Transverse colon (tissue), 4 donors: Measurements from ENCODE around the gene TERC. TPM values are rescaled to one million over a fixed set of nuclear protein-coding genes. Genes with fewer than 3 reads are reported as not detected.

Source experiments
- DNase-seq: peaks from one replicate; pipeline ENCODE4 v3.0.0-alpha.2; 2019
- H3K27ac ChIP-seq, 4 donors: fragments of 200-600 bp; sonication (generic); 2 replicates each; pipeline ENCODE4 v1.5.1; 2016 to 2018; ENCODE audit warnings: inconsistent platforms in 4 of 4
- H3K27me3 ChIP-seq: fragments of 200-600 bp; sonication (generic); 2 replicates; pipeline ENCODE4 v1.5.1; 2017; ENCODE audit warnings: inconsistent platforms
- H3K36me3 ChIP-seq, 4 donors: fragments of 200-600 bp; sonication (generic); 2 replicates each; pipeline ENCODE4 v1.5.1; 2017 to 2019; ENCODE audit warnings: inconsistent platforms in 4 of 4
- H3K4me1 ChIP-seq, 4 donors: fragments of 200-600 bp; sonication (generic); 2 replicates each; pipeline ENCODE4 v1.5.1; 2017 to 2020; ENCODE audit warnings: inconsistent platforms in 4 of 4
- H3K4me3 ChIP-seq, 4 donors: fragments of 200-600 bp; sonication (generic); 1 replicate in 1 of 4; 2 replicates in 3 of 4; pipeline versions ENCODE4 v1.5.1 to v1.6.1; 2017 to 2019; ENCODE audit warnings: inconsistent platforms in 4 of 4
- H3K9me3 ChIP-seq, 2 donors: fragments of 200-600 bp; sonication (generic); 2 replicates each; pipeline ENCODE4 v1.5.1; 2017 to 2019; ENCODE audit warnings: inconsistent platforms in 2 of 2
- EP300 ChIP-seq: sonication (generic); formaldehyde crosslinking; IDR thresholded peaks from one replicate; pipeline ENCODE4 v1.6.1; 2017; ENCODE audit warnings: antibody characterized with exemption, low read depth
- POLR2A ChIP-seq: fragments of 450-650 bp; IDR thresholded peaks from one replicate; pipeline ENCODE4 v1.6.1; 2016; ENCODE audit warnings: antibody characterized with exemption, mild to moderate bottlenecking, moderate library complexity
- POLR2AphosphoS5 ChIP-seq, 3 donors: sonication (generic); formaldehyde crosslinking; IDR thresholded peaks; one replicate each; pipeline ENCODE4 v1.6.1; 2016; ENCODE audit warnings: antibody characterized with exemption in 3 of 3
- WGBS, 2 donors: methylation state at CpG; one replicate each; pipeline ENCODE4 v1.1.5; 2018; ENCODE audit warnings: low coverage in 1 of 2; 5-methylcytosine and 5-hydroxymethylcytosine counted together
- in situ Hi-C, 4 donors: fragments of 200-750 bp; cut with MboI; loops; one replicate each; pipeline versions ENCODE4 v1.15.0 to v1.15.1; 2017; ENCODE audit warnings: low sequenced_read_pairs in 3 of 4, low pct_ligation_motif_present in 1 of 4, low pct_unique_long_range_greater_than_20kb in 1 of 4
- intact Hi-C: fragments of 100-400 bp; cut with DNase I; formaldehyde crosslinking; loops from one replicate; pipeline ENCODE4 v1.15.1; 2023; ENCODE audit warnings: low total_unique reads
- total RNA-seq, 4 donors: library from RNA; depleted of rRNA; stranded (reverse); fragments of >200 nt; gene quantifications; one replicate each; pipeline ENCODE4 v1.1.0, GENCODE V29; 2016
- TF ChIP-seq, protein P1 (sequence below), 5 experiments: fragments of 200-600 bp in 3 of 5; fragments of 450-650 bp in 2 of 5; sonication (generic) in 3 of 5; IDR thresholded peaks; 1 replicate in 2 of 5; 2 replicates in 3 of 5; pipeline ENCODE4 v1.5.1; 2016 to 2017; ENCODE audit warnings: antibody characterized with exemption in 5 of 5, inconsistent platforms in 3 of 5, mild to moderate bottlenecking in 2 of 5, moderate library complexity in 1 of 5

The TERC gene
- total RNA-seq, 4 donors from 2014 or later, result 221 to 276 (median 247) TPM

DNA sequence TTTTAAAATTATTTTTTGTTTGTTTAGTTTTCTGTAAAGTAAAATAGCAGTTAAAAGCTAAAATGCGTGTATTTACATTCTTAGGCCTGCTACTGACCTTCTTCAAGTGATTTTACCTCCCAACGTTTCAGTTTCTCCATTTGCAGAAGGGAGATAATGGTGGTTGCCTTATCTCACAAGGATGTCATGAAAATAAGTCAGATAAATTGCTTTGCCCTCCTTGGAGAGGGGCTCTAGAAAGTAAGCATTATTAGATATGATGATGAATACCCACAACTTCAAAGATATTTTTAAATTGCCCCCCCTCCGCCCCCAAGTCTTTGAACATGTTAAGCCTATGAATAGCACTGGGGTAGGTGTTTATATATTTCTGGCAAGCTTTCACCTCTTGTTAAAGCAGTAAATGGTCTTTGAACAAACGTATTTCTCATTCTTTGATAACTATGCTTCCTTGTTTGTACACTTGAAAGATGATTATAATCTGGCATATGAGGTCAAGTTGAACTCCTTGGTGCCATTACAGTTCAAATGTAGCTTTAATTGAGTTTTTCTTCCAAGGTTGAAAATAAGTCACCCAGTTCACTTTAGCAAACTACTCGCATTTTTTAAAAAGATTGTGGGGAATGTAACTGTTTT lies 6.4 kb downstream of the TERC start:
- Histone ChIP-seq H3K36me3 (no peaks in the 10 kb centered on the region), H3K4me1 (peaks cover 0 to 9% (median 0%) of the 10 kb centered on the region in 4 donors), H3K27me3 (no peaks in the 10 kb centered on the region), H3K9me3 (no peaks in the 10 kb centered on the region), H3K27ac (no peak overlapping the region), H3K4me3 (no peak overlapping the region)
- no peak for DNase-seq
- intact Hi-C loops, result no loop called here
- 35 to 52% methylated on average over 5 of the region's 5 CpGs for WGBS, 2 donors
- in situ Hi-C loops, result no loop called here
- no peak for TF ChIP-seq EP300
- no peak for TF ChIP-seq POLR2AphosphoS5 (IDR thresholded peaks at IDR 0.05)
- TF ChIP-seq POLR2A, result no peak
- TF ChIP-seq, protein P1, sequence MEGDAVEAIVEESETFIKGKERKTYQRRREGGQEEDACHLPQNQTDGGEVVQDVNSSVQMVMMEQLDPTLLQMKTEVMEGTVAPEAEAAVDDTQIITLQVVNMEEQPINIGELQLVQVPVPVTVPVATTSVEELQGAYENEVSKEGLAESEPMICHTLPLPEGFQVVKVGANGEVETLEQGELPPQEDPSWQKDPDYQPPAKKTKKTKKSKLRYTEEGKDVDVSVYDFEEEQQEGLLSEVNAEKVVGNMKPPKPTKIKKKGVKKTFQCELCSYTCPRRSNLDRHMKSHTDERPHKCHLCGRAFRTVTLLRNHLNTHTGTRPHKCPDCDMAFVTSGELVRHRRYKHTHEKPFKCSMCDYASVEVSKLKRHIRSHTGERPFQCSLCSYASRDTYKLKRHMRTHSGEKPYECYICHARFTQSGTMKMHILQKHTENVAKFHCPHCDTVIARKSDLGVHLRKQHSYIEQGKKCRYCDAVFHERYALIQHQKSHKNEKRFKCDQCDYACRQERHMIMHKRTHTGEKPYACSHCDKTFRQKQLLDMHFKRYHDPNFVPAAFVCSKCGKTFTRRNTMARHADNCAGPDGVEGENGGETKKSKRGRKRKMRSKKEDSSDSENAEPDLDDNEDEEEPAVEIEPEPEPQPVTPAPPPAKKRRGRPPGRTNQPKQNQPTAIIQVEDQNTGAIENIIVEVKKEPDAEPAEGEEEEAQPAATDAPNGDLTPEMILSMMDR (IDR thresholded peaks at IDR 0.05), result no peak

DNA sequence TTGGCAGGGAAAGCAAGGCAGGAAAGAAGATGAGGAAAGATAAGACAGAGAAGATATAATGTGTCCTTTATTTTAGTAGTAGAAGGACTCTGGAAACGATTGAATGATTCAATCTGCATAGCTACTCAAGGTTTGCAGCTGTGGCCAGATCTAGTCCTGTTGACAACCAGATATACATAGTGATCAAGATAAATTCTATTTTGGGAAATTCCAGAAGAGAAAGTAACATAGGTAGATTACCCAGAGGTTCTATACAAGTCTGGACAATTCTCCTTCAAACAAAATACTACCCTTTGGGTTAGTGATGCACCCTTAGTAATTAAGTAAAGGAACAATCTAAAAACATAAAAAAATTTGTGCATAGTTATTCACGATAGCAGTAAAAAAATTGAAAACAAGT lies 9.4 kb downstream of the TERC start:
- 79 to 80% methylated on average over 2 of the region's 2 CpGs for WGBS, 2 donors

DNA sequence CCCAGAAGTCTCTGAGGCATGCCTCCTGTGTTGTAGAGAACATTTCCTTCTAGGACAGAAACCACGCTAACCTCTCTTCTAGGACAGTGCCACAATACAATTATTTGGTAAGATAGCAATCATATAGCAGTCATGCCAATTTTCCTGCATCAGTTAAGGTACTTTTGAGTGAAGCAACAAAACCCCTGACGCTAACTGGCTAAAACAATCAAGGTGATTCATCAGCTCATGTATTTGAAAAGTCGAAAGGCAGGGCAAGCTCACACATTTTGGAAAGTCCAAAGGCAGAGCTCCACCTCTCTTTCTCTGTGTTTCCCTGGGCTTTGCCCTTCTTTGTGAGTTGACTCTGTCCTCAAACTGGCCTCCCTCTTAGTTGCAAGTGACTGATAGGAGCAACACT lies 10.1 kb downstream of the TERC start:
- Histone ChIP-seq H3K27ac (no peak overlapping the region), H3K4me1 (peaks cover 0 to 6% (median 0%) of the 10 kb centered on the region in 4 donors), H3K27me3 (peaks cover 2% of the 10 kb centered on the region), H3K9me3 (no peaks in the 10 kb centered on the region), H3K4me3 (no peak overlapping the region), H3K36me3 (no peaks in the 10 kb centered on the region)
- WGBS, 2 donors, result 82 to 100% methylated on average over 2 to 3 of the region's 3 CpGs
- in situ Hi-C loops, result no loop called here
- TF ChIP-seq EP300, result no peak
- TF ChIP-seq POLR2A, result no peak
- TF ChIP-seq POLR2AphosphoS5 (IDR thresholded peaks at IDR 0.05), result no peak
- TF ChIP-seq, protein P1 (IDR thresholded peaks at IDR 0.05), result no peak
- intact Hi-C loops, result no loop called here
- DNase-seq, result no peak

More for the DNA sequence above, 9.4 kb downstream of the TERC start:
- in situ Hi-C loops (no loop called here), intact Hi-C loops (no loop called here)
- Histone ChIP-seq H3K9me3 (no peaks in the 10 kb centered on the region), H3K4me3 (no peak overlapping the region), H3K4me1 (peaks cover 0 to 6% (median 0%) of the 10 kb centered on the region in 4 donors), H3K36me3 (no peaks in the 10 kb centered on the region), H3K27ac (no peak overlapping the region), H3K27me3 (no peaks in the 10 kb centered on the region)
- no peak for TF ChIP-seq EP300
- no peak for TF ChIP-seq POLR2A
- no peak for TF ChIP-seq POLR2AphosphoS5 (IDR thresholded peaks at IDR 0.05)
- TF ChIP-seq, protein P1 (IDR thresholded peaks at IDR 0.05), result no peak
- DNase-seq, result no peak

DNA sequence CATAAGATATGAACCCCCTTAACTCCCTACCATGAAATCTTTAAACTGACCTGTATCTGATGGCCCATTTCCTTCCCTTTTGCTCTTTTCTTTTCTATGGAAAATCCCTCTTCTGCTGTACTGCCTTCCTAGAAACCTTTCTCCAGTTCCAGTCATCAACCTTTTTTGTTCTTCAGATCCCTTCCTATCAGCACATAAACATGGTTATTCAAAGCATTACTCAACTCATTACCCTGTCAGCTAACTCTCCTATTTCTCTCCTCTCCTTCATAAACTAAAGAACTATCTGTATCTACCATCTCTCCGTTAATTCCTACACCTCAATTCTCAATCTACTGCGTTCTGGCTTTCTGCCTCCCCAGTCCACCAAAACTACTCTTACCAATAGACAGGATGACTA lies 13.0 kb downstream of the TERC start:
- Histone ChIP-seq H3K9me3 (no peaks in the 10 kb centered on the region), H3K4me3 (no peak overlapping the region), H3K4me1 (peaks cover 0 to 6% (median 0%) of the 10 kb centered on the region in 4 donors), H3K36me3 (no peaks in the 10 kb centered on the region), H3K27me3 (peaks cover 5% of the 10 kb centered on the region), H3K27ac (no peak overlapping the region)
- TF ChIP-seq POLR2A (no peak), EP300 (no peak)
- 86 to 96% methylated on average over 2 of the region's 2 CpGs for WGBS, 2 donors
- no peak for DNase-seq
- intact Hi-C loops, result no loop called here
- in situ Hi-C loops, result no loop called here

DNA sequence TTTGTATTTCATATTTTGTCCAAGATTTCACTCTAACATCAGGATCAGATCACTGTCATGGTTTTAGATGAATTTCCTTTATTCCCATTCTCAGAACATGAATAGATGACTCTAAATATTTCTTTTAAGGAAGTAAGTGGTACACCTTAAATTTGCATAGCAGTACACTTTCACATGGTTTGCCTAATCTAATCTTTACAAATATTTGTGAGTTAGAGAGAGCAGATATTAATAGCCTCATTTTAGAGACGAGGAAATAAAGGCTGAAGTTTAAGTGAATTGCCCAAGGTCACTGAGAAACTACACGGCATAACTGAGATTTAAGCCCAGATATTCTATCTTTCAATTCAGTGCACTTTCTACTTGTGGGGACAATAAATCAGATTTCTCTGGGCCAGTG lies 14.2 kb downstream of the TERC start:
- H3K4me1 ChIP-seq, result peaks cover 0 to 6% (median 0%) of the 10 kb centered on the region in 4 donors
- H3K9me3 ChIP-seq, result no peaks in the 10 kb centered on the region
- intact Hi-C loops (no loop called here), in situ Hi-C loops (no loop called here)
- H3K4me3 ChIP-seq, result no peak overlapping the region
- WGBS, 2 donors, result 61 to 74% methylated on average over 2 of the region's 2 CpGs
- no peak for DNase-seq
- H3K27me3 ChIP-seq, result peaks cover 5% of the 10 kb centered on the region
- H3K36me3 ChIP-seq, result no peaks in the 10 kb centered on the region
- TF ChIP-seq POLR2AphosphoS5 (IDR thresholded peaks at IDR 0.05) (no peak), POLR2A (no peak), EP300 (no peak)
- no peak overlapping the region for H3K27ac ChIP-seq
